Fibroblast of skin of abdomen (primary cell): ENCODE results near the gene BSG.
"Not testable (repeated sequence)": the region's sequence is repeated elsewhere in the genome, so short reads cannot be mapped to it uniquely, and the experiment has no call there.

Source experiments
- DNase-seq: peaks from one replicate; pipeline ENCODE4 v3.0.0-alpha.2; 2013

The BSG gene

DNA sequence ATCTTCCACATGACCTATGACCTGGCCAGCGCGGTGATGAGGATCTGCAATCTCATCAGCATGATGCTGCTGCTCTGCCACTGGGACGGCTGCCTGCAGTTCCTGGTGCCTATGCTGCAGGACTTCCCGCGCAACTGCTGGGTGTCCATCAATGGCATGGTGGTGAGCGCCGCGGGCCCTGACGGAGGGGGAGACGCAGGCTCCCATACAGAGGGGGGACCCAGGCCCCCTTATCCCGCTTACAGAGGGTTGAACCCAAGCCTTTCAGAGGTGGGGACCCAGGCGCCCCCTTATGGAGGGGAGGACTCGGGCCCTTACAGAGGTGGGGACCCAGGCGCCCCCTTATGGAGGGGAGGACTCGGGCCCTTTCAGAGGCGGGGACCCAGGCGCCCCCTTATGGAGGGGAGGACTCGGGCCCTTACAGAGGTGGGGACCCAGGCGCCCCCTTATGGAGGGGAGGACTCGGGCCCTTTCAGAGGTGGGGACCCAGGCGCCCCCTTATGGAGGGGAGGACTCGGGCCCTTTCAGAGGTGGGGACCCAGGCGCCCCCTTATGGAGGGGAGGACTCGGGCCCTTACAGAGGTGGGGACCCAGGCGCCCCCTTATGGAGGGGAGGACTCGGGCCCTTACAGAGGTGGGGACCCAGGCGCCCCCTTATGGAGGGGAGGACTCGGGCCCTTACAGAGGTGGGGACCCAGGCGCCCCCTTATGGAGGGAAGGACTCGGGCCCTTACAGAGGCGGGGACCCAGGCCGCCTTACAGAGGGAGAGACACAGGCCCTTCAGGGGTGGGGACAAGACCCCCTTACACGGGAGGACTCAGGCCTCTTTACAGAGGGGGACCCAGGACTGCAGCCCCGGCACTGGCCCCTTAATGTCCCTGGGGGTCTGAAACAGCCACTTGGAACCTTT, 32.9 kb downstream of the BSG start:
- DNase-seq: not testable (repeated sequence)

DNA sequence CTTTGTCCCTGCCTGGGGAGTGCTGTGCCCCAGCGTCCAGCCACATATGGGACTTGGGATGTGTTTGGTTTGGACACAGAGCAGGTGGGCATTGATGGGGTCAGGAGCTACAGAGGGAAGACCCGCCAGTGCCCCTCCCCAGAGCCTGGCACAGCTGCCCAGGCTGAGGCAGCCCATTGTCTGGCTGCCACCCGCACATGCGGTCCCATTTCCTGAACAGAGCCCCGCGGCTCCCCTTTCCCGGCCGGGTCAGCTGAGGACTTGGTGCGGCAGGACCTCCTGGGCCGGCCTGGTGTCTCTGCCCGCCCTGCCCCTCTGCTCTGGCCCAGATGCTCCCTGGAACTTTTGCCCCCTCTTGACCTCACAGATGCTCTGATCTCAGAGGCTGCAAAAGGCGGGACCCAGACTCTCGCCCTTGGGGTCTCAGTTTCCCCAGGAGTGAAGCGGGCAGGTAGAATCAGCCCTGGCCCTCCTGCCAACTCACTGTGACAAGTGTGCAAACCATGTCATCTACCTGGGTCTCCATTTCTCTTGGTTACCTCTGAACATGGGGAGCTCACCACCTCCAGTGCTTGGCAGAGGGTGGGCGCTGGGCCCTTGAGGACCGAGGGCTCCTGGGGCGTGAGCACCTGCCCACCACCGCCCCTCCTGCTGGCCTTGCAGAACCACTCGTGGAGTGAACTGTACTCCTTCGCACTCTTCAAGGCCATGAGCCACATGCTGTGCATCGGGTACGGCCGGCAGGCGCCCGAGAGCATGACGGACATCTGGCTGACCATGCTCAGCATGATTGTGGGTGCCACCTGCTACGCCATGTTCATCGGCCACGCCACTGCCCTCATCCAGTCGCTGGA, 35.1 kb downstream of the BSG start:
- DNase-seq: no peak

GRCh38 chr19:608155-609003, 36.0 kb downstream of the BSG start:
- DNase-seq: no peak

GRCh38 chr19:609004-609346, 36.6 kb downstream of the BSG start:
- DNase-seq: no peak

GRCh38 chr19:610071-610800, 37.8 kb downstream of the BSG start:
- DNase-seq: no peak

DNA sequence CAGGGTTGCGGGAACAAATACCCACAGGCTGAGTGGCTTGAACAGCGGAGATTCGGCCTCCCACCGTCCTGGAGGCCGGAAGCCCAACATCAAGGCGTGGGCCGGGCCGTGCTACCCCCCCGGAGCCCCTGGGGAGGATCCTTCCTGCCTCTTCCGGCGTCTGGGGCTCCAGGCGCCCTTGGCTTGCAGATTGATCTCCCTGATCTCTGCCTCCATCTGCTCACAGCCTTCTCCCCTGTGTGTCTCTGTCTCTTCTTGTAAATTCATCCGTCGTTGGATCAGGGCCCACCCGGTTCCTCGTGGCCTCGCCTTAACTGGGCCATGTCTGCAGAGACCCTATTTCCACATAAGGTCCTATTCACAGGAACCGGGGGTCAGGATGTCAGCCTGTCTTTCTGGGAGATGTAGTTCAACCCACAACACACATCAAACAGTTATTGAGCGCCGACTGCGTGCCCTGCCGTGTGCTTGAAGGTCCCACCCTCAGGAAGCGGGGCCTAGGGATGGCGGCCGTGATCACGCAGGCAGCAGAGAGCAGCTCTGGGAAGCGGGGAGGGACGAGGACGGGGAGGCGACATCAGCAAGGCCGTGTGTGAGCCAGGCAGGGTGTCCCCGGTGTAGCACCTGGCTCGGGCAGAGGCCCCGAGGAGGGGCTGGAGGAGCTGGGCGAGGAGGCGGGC, 38.5 kb downstream of the BSG start:
- peak; percentile 88 for DNase-seq

DNA sequence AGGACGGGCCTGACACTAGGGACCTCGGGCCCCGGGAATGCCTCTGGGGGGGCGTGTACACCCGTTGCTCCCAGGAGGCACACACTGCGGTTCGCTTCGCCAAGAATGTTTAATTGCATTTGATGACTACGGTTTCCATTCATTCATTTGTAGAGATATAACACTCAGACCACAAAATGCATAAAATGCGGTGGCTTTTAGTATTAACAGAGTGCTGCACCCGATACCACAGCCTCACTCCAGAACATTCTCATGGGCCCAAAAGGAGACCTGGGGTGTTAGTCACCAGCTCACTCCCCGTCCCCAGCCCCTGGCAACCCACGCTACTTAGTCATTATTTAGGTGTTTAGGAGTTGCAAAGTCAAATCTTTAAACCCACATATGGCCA, 39.1 kb downstream of the BSG start:
- DNase-seq: peak; percentile 98

- no peak for DNase-seq
Measured at GRCh38 chr19:612941-613340, 40.5 kb downstream of the BSG start.

GRCh38 chr19:613732-614567, 41.6 kb downstream of the BSG start:
- DNase-seq: no peak

DNA sequence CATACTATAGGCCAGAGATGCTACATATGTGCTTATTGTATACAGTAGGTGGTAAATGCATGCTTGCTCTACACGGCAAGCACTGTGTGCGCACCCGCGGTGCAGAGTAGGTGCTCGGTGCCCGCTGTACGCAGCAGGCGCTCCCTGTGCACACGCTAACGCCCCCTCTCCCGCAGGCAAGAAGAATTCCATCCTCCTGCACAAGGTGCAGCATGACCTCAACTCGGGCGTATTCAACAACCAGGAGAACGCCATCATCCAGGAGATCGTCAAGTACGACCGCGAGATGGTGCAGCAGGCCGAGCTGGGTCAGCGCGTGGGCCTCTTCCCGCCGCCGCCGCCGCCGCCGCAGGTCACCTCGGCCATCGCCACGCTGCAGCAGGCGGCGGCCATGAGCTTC, 43.2 kb downstream of the BSG start:
- DNase-seq: no peak

DNA sequence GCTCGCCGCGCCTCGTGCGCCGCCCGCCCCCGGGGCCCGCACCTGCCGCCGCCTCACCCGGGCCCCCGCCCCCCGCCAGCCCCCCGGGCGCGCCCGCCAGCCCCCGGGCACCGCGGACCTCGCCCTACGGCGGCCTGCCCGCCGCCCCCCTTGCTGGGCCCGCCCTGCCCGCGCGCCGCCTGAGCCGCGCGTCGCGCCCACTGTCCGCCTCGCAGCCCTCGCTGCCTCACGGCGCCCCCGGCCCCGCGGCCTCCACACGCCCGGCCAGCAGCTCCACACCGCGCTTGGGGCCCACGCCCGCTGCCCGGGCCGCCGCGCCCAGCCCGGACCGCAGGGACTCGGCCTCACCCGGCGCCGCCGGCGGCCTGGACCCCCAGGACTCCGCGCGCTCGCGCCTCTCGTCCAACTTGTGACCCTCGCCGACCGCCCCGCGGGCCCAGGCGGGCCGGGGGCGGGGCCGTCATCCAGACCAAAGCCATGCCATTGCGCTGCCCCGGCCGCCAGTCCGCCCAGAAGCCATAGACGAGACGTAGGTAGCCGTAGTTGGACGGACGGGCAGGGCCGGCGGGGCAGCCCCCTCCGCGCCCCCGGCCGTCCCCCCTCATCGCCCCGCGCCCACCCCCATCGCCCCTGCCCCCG, 43.8 kb downstream of the BSG start:
- no peak for DNase-seq

DNA sequence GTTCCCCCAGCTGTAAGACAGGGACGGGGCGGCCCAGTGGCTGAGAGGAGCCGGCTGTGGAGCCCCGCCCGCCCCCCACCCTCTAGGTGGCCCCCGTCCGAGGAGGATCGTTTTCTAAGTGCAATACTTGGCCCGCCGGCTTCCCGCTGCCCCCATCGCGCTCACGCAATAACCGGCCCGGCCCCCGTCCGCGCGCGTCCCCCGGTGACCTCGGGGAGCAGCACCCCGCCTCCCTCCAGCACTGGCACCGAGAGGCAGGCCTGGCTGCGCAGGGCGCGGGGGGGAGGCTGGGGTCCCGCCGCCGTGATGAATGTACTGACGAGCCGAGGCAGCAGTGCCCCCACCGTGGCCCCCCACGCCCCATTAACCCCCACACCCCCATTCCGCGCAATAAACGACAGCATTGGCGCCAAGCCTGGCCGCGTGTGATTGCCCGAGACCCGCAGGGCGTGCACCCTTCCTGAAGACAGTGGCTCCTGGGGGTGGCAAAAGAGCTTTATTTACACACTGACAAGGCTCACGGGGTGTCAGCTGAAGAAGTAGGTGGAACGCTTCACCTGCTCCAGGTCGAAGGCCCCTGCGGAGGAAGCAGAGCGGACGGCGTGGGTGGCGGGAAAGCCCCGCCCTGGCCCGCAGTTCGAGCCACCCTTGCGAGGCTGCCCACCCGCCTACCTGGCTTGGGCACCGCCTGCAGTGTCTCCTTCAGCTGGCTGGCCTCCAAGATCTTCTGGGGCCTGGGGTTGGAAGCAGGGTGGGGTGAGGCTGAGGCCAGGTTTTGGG, 44.5 kb downstream of the BSG start:
- DNase-seq: no peak

DNA sequence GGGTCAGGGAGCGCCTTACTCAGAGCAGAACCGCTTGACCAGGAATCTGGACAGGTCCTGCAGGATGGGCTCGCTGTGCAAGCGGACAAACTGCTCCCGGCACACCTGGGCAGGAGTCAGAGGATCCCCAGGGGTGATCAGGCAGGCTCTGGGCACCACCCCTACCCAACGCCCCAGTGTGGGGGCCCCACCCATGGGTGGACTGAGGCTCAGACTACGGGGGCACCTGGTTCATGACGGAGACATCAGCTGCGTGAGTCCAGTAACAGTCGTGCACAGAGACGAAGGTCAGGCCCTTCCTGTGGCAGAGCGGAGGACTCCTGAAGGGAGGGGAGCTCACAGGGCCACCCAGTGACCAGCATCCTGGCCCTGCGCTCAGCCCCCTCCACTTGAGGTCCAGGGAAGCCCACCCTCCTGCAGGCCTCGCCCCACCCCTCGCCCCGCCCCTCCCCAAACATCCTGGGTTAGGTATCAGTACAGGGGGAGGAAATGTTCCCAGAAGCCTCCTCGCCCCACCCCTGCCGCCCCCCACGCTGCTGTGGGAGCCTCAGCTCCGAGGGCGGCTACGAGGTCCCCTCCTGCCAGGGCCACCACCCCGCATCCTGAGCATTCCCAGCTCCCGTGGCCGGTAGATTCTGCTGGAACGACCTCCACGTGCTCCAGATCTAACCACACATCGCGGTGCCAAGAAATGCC, 45.3 kb downstream of the BSG start:
- no peak for DNase-seq

GRCh38 chr19:618247-618619, 45.8 kb downstream of the BSG start:
- no peak for DNase-seq

- no peak for DNase-seq
Measured at GRCh38 chr19:618674-619285, 46.4 kb downstream of the BSG start.

DNA sequence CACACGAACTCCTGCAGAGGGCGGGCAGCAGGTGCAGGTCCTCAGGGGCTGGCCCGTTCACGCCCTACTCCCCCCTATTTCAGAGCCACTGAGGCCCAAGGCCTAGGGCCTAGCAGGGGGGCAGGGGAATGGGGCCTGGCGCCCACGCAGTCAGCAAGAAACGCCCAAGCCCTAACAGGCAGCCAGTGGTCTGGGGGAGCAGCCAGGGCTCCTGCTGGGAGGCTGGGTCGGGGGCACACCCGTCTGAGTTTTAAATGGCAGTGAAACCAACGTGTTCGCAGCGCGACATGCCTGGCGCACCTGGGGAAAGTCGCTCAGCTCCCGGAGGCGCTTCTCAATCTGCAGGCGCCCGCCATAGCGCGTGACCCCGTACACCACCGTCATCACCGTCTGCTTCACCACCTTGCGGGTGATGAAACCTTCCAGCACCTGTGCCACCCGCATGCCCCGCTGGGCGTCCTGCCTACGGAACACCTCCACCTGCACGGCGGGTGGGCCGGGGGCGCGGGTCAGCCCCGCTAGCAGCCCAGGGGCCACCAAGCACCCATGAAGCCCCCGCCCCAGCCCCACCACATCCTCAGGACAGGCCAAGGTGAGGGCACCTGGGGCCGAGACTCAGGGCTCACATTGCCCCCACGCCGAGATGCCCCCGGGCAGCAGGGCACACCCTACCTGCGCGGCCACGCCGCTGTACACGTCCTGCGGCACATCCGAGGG, 47.0 kb downstream of the BSG start:
- no peak for DNase-seq

- DNase-seq: no peak
Measured at GRCh38 chr19:620166-620862, 47.9 kb downstream of the BSG start.
